ENCODE measurements around the gene P2RX3. TPM values are rescaled to one million over a fixed set of nuclear protein-coding genes. Genes with fewer than 3 reads are reported as not detected.
A peak's percentile ranks its signal among the peaks of the same experiment; 100 is the strongest.

P2RX3 gene
- total RNA-seq, 4 donors from 2014 or later, result 0.22 TPM; not detected in 3

GRCh38 chr11:57324886-57325734 is 13.0 kb upstream of the P2RX3 start, which contains the start of gene TNKS1BP1:
Gene TNKS1BP1, minus strand, starts transcription at chr11:57324952. Its CDS starts 3,067 bp downstream, at chr11:57321885.
- H3K9me3 ChIP-seq, result no peaks in the 10 kb centered on the region
- H3K4me1 ChIP-seq, result peaks cover 0 to 56% (median 30%) of the 10 kb centered on the region in 4 donors
- TF ChIP-seq EP300 (IDR thresholded peaks at IDR 0.05), result peak; percentile 38 to 88
- TF ChIP-seq CTCF (IDR thresholded peaks at IDR 0.05), result peak in 1 of 5 experiments; percentile 34
- TF ChIP-seq POLR2A (IDR thresholded peaks at IDR 0.05), result peak; percentile 36 to 85
- DNase-seq (ENCODE audit: low spot score in 2 of 2), result peak; percentile 96 to 97
- 1 to 2% methylated on average over 23 to 52 of the region's 61 CpGs for WGBS, 2 donors
- no peaks in the 10 kb centered on the region for H3K27me3 ChIP-seq
- peaks cover 0 to 50% (median 19%) of the 10 kb centered on the region in 3 donors for H3K36me3 ChIP-seq
- H3K4me3 ChIP-seq, result peak within 1 kb of the TSS; percentile 69 to 91 (median 76)
- H3K27ac ChIP-seq, result peak within 1 kb of the TSS; percentile 93 to 98 (median 96)

- H3K27me3 ChIP-seq, result no peaks in the 10 kb centered on the region
- WGBS, 2 donors, result 13 to 19% methylated on average over 6 of the region's 6 CpGs
- peaks cover 0 to 50% (median 23%) of the 10 kb centered on the region in 3 donors for H3K36me3 ChIP-seq
- DNase-seq (ENCODE audit: low spot score in 2 of 2), result peak in 1 of 2 donors; percentile 42
- peak overlapping the region; percentile 45 to 91 (median 76) for H3K4me3 ChIP-seq
- H3K27ac ChIP-seq, result peak overlapping the region; percentile 93 to 98 (median 96)
- H3K4me1 ChIP-seq, result peaks cover 0 to 50% (median 30%) of the 10 kb centered on the region in 4 donors
- no peaks in the 10 kb centered on the region for H3K9me3 ChIP-seq
- TF ChIP-seq EP300 (IDR thresholded peaks at IDR 0.05) (peak; percentile 30 to 50), POLR2A (IDR thresholded peaks at IDR 0.05) (no peak)
These were observed 12.5 kb upstream of the P2RX3 start for GRCh38 chr11:57325735-57326048.

- TF ChIP-seq EP300 (IDR thresholded peaks at IDR 0.05), result no peak
- no peak for TF ChIP-seq POLR2A (IDR thresholded peaks at IDR 0.05)
- no peak for TF ChIP-seq CTCF (IDR thresholded peaks at IDR 0.05)
- peaks cover 0 to 69% (median 35%) of the 10 kb centered on the region in 3 donors for H3K36me3 ChIP-seq
- H3K27me3 ChIP-seq, result no peaks in the 10 kb centered on the region
- H3K4me3 ChIP-seq, result no peak overlapping the region
- H3K9me3 ChIP-seq, result no peaks in the 10 kb centered on the region
- H3K4me1 ChIP-seq, result peaks cover 0 to 30% (median 21%) of the 10 kb centered on the region in 4 donors
- H3K27ac ChIP-seq, result peak overlapping the region in 1 of 4 donors; percentile 98
- 88 to 95% methylated on average over 5 of the region's 5 CpGs for WGBS, 2 donors
- DNase-seq (ENCODE audit: low spot score in 2 of 2), result no peak
These were observed 10.4 kb upstream of the P2RX3 start for GRCh38 chr11:57327721-57328120.

- 92 to 95% methylated on average over 9 of the region's 9 CpGs for WGBS, 2 donors
- H3K9me3 ChIP-seq, result no peaks in the 10 kb centered on the region
- DNase-seq (ENCODE audit: low spot score in 2 of 2), result no peak
These were observed 8.1 kb upstream of the P2RX3 start for GRCh38 chr11:57330029-57330428.

GRCh38 chr11:57331720-57332119 is 6.4 kb upstream of the P2RX3 start:
- H3K36me3 ChIP-seq, result peaks cover 4 to 75% (median 31%) of the 10 kb centered on the region in 3 donors
- WGBS, 2 donors, result 92 to 93% methylated on average over 12 to 14 of the region's 14 CpGs
- H3K4me3 ChIP-seq, result no peak overlapping the region
- no peak for DNase-seq (ENCODE audit: low spot score in 2 of 2)
- H3K4me1 ChIP-seq, result peaks cover 3 to 27% (median 9%) of the 10 kb centered on the region in 4 donors
- no peak overlapping the region for H3K27ac ChIP-seq
- H3K27me3 ChIP-seq, result no peaks in the 10 kb centered on the region
- no peaks in the 10 kb centered on the region for H3K9me3 ChIP-seq
- TF ChIP-seq EP300 (IDR thresholded peaks at IDR 0.05), result no peak
- TF ChIP-seq CTCF (IDR thresholded peaks at IDR 0.05), result no peak
- no peak for TF ChIP-seq POLR2A (IDR thresholded peaks at IDR 0.05)

More at GRCh38 chr11:57330029-57330428, 8.1 kb upstream of the P2RX3 start:
- Histone ChIP-seq H3K27me3 (no peaks in the 10 kb centered on the region), H3K27ac (no peak overlapping the region), H3K4me3 (no peak overlapping the region), H3K36me3 (peaks cover 4 to 84% (median 35%) of the 10 kb centered on the region in 3 donors), H3K4me1 (peaks cover 3 to 34% (median 17%) of the 10 kb centered on the region in 4 donors)
- no peak for TF ChIP-seq EP300 (IDR thresholded peaks at IDR 0.05)
- no peak for TF ChIP-seq POLR2A (IDR thresholded peaks at IDR 0.05)
- TF ChIP-seq CTCF (IDR thresholded peaks at IDR 0.05), result no peak

Data from tibial nerve (tissue), 4 donors.